Right cardiac atrium (tissue), 5 donors: ENCODE results near the gene ARHGAP15. TPM values are rescaled to one million over a fixed set of nuclear protein-coding genes. Genes with fewer than 3 reads are reported as not detected.

Source experiments
- ATAC-seq, 2 donors: fragments of 200-7000 bp; cut with Tn5 transposase; one replicate each; pipeline versions ENCODE4 v1.8.0 to v1.9.1; 2020; ENCODE audit warnings: moderate library complexity in 2 of 2, mild to moderate bottlenecking in 1 of 2
- DNase-seq, 3 donors: peaks; one replicate each; pipeline ENCODE4 v3.0.0-alpha.2; 2020
- H3K27ac ChIP-seq: one replicate; pipeline ENCODE4 v1.5.1; 2013; ENCODE audit warnings: mild to moderate bottlenecking, low read length, control low read depth, moderate library complexity
- H3K27me3 ChIP-seq: one replicate; pipeline ENCODE4 v1.6.1; 2013; ENCODE audit not compliant: control insufficient read depth, insufficient read depth
- H3K4me1 ChIP-seq: one replicate; pipeline ENCODE4 v1.6.1; 2013; ENCODE audit warnings: low read length; ENCODE audit not compliant: control insufficient read depth, insufficient read depth
- H3K4me3 ChIP-seq: one replicate; pipeline ENCODE4 v1.5.1; 2013; ENCODE audit warnings: low read length, control low read depth
- H3K9me3 ChIP-seq: one replicate; pipeline ENCODE4 v1.6.1; 2013; ENCODE audit warnings: low read length; ENCODE audit not compliant: control insufficient read depth
- WGBS: extraction: QIAGEN DNeasy Blood & Tissue Kit; methylation state at CpG from one replicate; pipeline ENCODE4 v1.1.7; 2013; 5-methylcytosine and 5-hydroxymethylcytosine counted together
- intact Hi-C, 4 donors: fragments of 100-400 bp; cut with DNase I; formaldehyde crosslinking; loops; one replicate each; pipeline versions ENCODE4 v1.11.0 to v1.14.0; 2022 to 2023
- polyA plus RNA-seq: library from polyadenylated mRNA; stranded (reverse); fragments of 200-250 nt; gene quantifications from one replicate; pipeline ENCODE4 v1.2.3, GENCODE V29; 2013
- total RNA-seq, 4 donors: library from RNA; stranded (reverse); fragmentation: NEBNext Ultra II Directional; extraction: Animal tissue kit (Norgen Biotek cat#: 25700); gene quantifications; one replicate each; pipeline ENCODE4 v1.2.1, GENCODE V29; 2021
- donor health status: healthy with polysubstance abuse.
- donor health status: DM: no; HTN: yes; CAD: no.
- donor health status: DM: no; HTN: no; CAD: no.
- donor health status: DM: no; HTN: yes; CAD: no; lungs with severe emphysema.
- donor health status: DM: yes; HTN: yes; CAD: no.

ARHGAP15 gene
- total and polyA plus RNA-seq, 5 donors, result 4.5 to 8.4 (median 6.5) TPM

GRCh38 chr2:143171817-143172216 lies 42.6 kb downstream of the ARHGAP15 start:
- no peak overlapping the region for H3K27ac ChIP-seq
- no peak overlapping the region for H3K4me3 ChIP-seq
- DNase-seq, result no peak
- intact Hi-C loops, result no loop called here
- no peaks in the 10 kb centered on the region for H3K9me3 ChIP-seq
- 45% methylated on average over 2 of the region's 2 CpGs for WGBS
- ATAC-seq, result no peak
- H3K4me1 ChIP-seq, result no peaks in the 10 kb centered on the region
- H3K27me3 ChIP-seq, result no peaks in the 10 kb centered on the region

GRCh38 chr2:143175438-143175837 lies 46.2 kb downstream of the ARHGAP15 start:
- intact Hi-C loops, result no loop called here
- Histone ChIP-seq H3K27ac (no peak overlapping the region), H3K4me1 (no peaks in the 10 kb centered on the region), H3K9me3 (no peaks in the 10 kb centered on the region), H3K27me3 (no peaks in the 10 kb centered on the region), H3K4me3 (no peak overlapping the region)
- no peak for DNase-seq
- ATAC-seq, result no peak
- WGBS, result over 99% methylated on average over 2 of the region's 2 CpGs

GRCh38 chr2:143176606-143177005 lies 47.4 kb downstream of the ARHGAP15 start:
- no peak overlapping the region for H3K4me3 ChIP-seq

GRCh38 chr2:143177096-143177786 lies 48.0 kb downstream of the ARHGAP15 start:
- Histone ChIP-seq H3K9me3 (no peaks in the 10 kb centered on the region), H3K4me3 (peak overlapping the region; percentile 30), H3K27me3 (no peaks in the 10 kb centered on the region), H3K27ac (no peak overlapping the region), H3K4me1 (no peaks in the 10 kb centered on the region)
- DNase-seq (no peak), ATAC-seq (no peak)
- WGBS, result 53% methylated on average over 5 of the region's 5 CpGs
- intact Hi-C loops, result no loop called here

More at GRCh38 chr2:143176606-143177005, 47.4 kb downstream of the ARHGAP15 start:
- Histone ChIP-seq H3K4me1 (no peaks in the 10 kb centered on the region), H3K27me3 (no peaks in the 10 kb centered on the region), H3K27ac (no peak overlapping the region), H3K9me3 (no peaks in the 10 kb centered on the region)
- DNase-seq (no peak), ATAC-seq (no peak)
- intact Hi-C loops, result no loop called here
- 55% methylated on average over 3 of the region's 3 CpGs for WGBS

GRCh38 chr2:143181494-143181893 lies 52.3 kb downstream of the ARHGAP15 start:
- Histone ChIP-seq H3K9me3 (no peaks in the 10 kb centered on the region), H3K4me3 (no peak overlapping the region)
- no peak for ATAC-seq

GRCh38 chr2:143182649-143183048 lies 53.4 kb downstream of the ARHGAP15 start:
- intact Hi-C loops, result no loop called here
- Histone ChIP-seq H3K27me3 (no peaks in the 10 kb centered on the region), H3K4me1 (peaks cover 1% of the 10 kb centered on the region), H3K27ac (no peak overlapping the region), H3K4me3 (no peak overlapping the region), H3K9me3 (no peaks in the 10 kb centered on the region)
- ATAC-seq (no peak), DNase-seq (no peak)
- WGBS, result 89% methylated on average over 2 of the region's 2 CpGs

More at GRCh38 chr2:143181494-143181893, 52.3 kb downstream of the ARHGAP15 start:
- peaks cover 1% of the 10 kb centered on the region for H3K4me1 ChIP-seq
- no peak overlapping the region for H3K27ac ChIP-seq
- no peak for DNase-seq
- intact Hi-C loops, result no loop called here
- no peaks in the 10 kb centered on the region for H3K27me3 ChIP-seq

GRCh38 chr2:143183804-143184463 lies 54.7 kb downstream of the ARHGAP15 start:
- DNase-seq (no peak), ATAC-seq (no peak)
- H3K4me3 ChIP-seq, result no peak overlapping the region
- no peaks in the 10 kb centered on the region for H3K27me3 ChIP-seq
- H3K9me3 ChIP-seq, result no peaks in the 10 kb centered on the region
- 87% methylated on average over 5 of the region's 5 CpGs for WGBS
- no peak overlapping the region for H3K27ac ChIP-seq
- peaks cover 1% of the 10 kb centered on the region for H3K4me1 ChIP-seq
- intact Hi-C loops, result no loop called here

GRCh38 chr2:143186876-143187275 lies 57.7 kb downstream of the ARHGAP15 start:
- no peak overlapping the region for H3K27ac ChIP-seq
- DNase-seq (no peak), ATAC-seq (no peak)
- no peaks in the 10 kb centered on the region for H3K9me3 ChIP-seq
- H3K27me3 ChIP-seq, result no peaks in the 10 kb centered on the region
- 54% methylated on average over 3 of the region's 3 CpGs for WGBS
- H3K4me3 ChIP-seq, result no peak overlapping the region
- peaks cover 1% of the 10 kb centered on the region for H3K4me1 ChIP-seq
- intact Hi-C loops, result no loop called here

- Histone ChIP-seq H3K27ac (no peak overlapping the region), H3K27me3 (no peaks in the 10 kb centered on the region), H3K4me1 (no peaks in the 10 kb centered on the region), H3K4me3 (no peak overlapping the region), H3K9me3 (no peaks in the 10 kb centered on the region)
- intact Hi-C loops, result no loop called here
- 83% methylated on average over 3 of the region's 3 CpGs for WGBS
- no peak for ATAC-seq
- DNase-seq, result no peak
These were observed 61.2 kb downstream of the ARHGAP15 start for GRCh38 chr2:143190431-143190830.

- Histone ChIP-seq H3K4me3 (no peak overlapping the region), H3K4me1 (no peaks in the 10 kb centered on the region), H3K27me3 (no peaks in the 10 kb centered on the region), H3K27ac (no peak overlapping the region), H3K9me3 (no peaks in the 10 kb centered on the region)
- DNase-seq, result no peak
- 85% methylated on average over 1 of the region's 1 CpG for WGBS
- intact Hi-C loops, result no loop called here
- peak; percentile 54 to 69 for ATAC-seq
These were observed 62.9 kb downstream of the ARHGAP15 start for GRCh38 chr2:143192106-143192505.

- ATAC-seq (no peak), DNase-seq (no peak)
- Histone ChIP-seq H3K4me1 (no peaks in the 10 kb centered on the region), H3K27me3 (no peaks in the 10 kb centered on the region), H3K9me3 (no peaks in the 10 kb centered on the region), H3K4me3 (no peak overlapping the region), H3K27ac (no peak overlapping the region)
- 76% methylated on average over 1 of the region's 1 CpG for WGBS
- intact Hi-C loops, result no loop called here
These were observed 63.5 kb downstream of the ARHGAP15 start for GRCh38 chr2:143192716-143193115.
